ENCODE data around the gene GALNT2. TPM values are rescaled to one million over a fixed set of nuclear protein-coding genes. Genes with fewer than 3 reads are reported as not detected.

Gene GALNT2
- total and polyA plus RNA-seq, 2 of the 4 experiments (the other 2 are of a cell fraction), result 50.4 to 189 TPM

- no peak for ATAC-seq (ENCODE audit: low read depth)
Observed at GRCh38 chr1:230308039-230308438, 241.0 kb downstream of the GALNT2 start.

More at GRCh38 chr1:230308039-230308438, 241.0 kb downstream of the GALNT2 start:
- Histone ChIP-seq H3K36me3 (ENCODE audit: control insufficient read depth, insufficient read depth, low read length) (no peaks in the 10 kb centered on the region), H3K56ac (ENCODE audit: extremely low read depth, insufficient read depth, low read length) (no peak overlapping the region), H2BK15ac (ENCODE audit: low read depth, low read length) (no peak overlapping the region), H3K18ac (ENCODE audit: low read depth, low read length) (no peak overlapping the region), H3K79me1 (ENCODE audit: low read depth in 1 of 2, low read length in 2 of 2) (no peaks in the 10 kb centered on the region), H4K8ac (ENCODE audit: low read depth in 2 of 2, low read length in 2 of 2) (no peak overlapping the region), H2AFZ (replicated peaks; ENCODE audit: low read length, poor library complexity) (peak overlapping the region; percentile 48), H2BK5ac (ENCODE audit: low read depth, low read length, poor library complexity, severe bottlenecking) (no peak overlapping the region), H2AK9ac (replicated peaks; ENCODE audit: low read depth, low read length, poor library complexity) (no peak overlapping the region), H3K9me1 (ENCODE audit: insufficient read depth, low read length) (no peaks in the 10 kb centered on the region), H2BK20ac (ENCODE audit: low read depth, low read length) (no peak overlapping the region), H3K4me2 (ENCODE audit: low read depth, low read length) (no peak overlapping the region), H4K91ac (ENCODE audit: insufficient read depth, low read depth, low read length) (no peak overlapping the region), H3K4me3 (ENCODE audit: insufficient read depth, low read depth, low read length) (no peak overlapping the region), H3K27me3 (ENCODE audit: control insufficient read depth, insufficient read depth, low read length) (no peaks in the 10 kb centered on the region; the same call in none of the 2 replicates), H4K5ac (ENCODE audit: low read depth, low read length) (no peak overlapping the region), H3K9me3 (ENCODE audit: control insufficient read depth, insufficient read depth, low read length) (no peaks in the 10 kb centered on the region), H4K20me1 (ENCODE audit: insufficient read depth, low read length) (no peaks in the 10 kb centered on the region), H3K23ac (ENCODE audit: low read depth, low read length) (no peak overlapping the region), H3K9ac (ENCODE audit: low read depth, low read length) (no peak overlapping the region), H3K4me1 (ENCODE audit: control insufficient read depth, insufficient read depth, low read length) (no peaks in the 10 kb centered on the region), H3K27ac (ENCODE audit: insufficient read depth, low read length) (no peak overlapping the region), H3K4ac (ENCODE audit: low read depth, low read length) (no peak overlapping the region), H2AK5ac (ENCODE audit: low read depth, low read length) (no peak overlapping the region), H3K14ac (replicated peaks; ENCODE audit: low read depth, low read length) (no peak overlapping the region), H2BK120ac (ENCODE audit: low read depth, low read length) (no peak overlapping the region)
- intact Hi-C loops (cut with micrococcal nuclease) (no loop called here), in situ Hi-C loops (cut with MboI; ENCODE audit: low sequenced_read_pairs) (loop anchor here (25.0 kb wide), 1 partner anchor 1046 kb away; the partner anchor contains the start of gene RAB4A), dilution Hi-C loops (cut with HindIII; ENCODE audit: low sequenced_read_pairs, unreplicated experiment) (no loop called here)
- BruUV-seq (replicated peaks), result no TSS peak
- no peak for TF ChIP-seq NFE2L2 (IDR thresholded peaks at IDR 0.05; ENCODE audit: low read depth, low read length)
- no peak for TF ChIP-seq CEBPB (IDR thresholded peaks at IDR 0.05; ENCODE audit: low read depth, low read length)
- CTCF ChIA-PET, result no interaction called here
- POLR2A ChIA-PET (ENCODE audit: unreplicated experiment), result no interaction called here
- DNase-seq, result peak; percentile 64
- WGBS, 2 experiments (ENCODE audit: extremely low coverage in 2 of 2, insufficient read length in 1 of 2), result no CpG with 5 or more reads among the region's 8 CpGs

All from IMR-90 (cell line).